Neural progenitor cell (in vitro differentiated cells): ENCODE data around the gene NEO1. TPM values are rescaled to one million over a fixed set of nuclear protein-coding genes. Genes with fewer than 3 reads are reported as not detected.

Experiments
- DNase-seq: peaks from one replicate; pipeline ENCODE4 v3.0.0-alpha.2; 2016; ENCODE audit warnings: low spot score
- H2AFZ ChIP-seq: fragments of 200-600 bp; sonication (generic); replicated peaks from 2 replicates; pipeline ENCODE4 v1.6.1; 2016; ENCODE audit warnings: antibody characterized with exemption
- H3F3A ChIP-seq: fragments of 200-600 bp; sonication (generic); 2 replicates; pipeline ENCODE4 v1.6.1; 2016; ENCODE audit warnings: antibody characterized with exemption, low read depth
- H3K27ac ChIP-seq: fragments of 200-600 bp; sonication (generic); 2 replicates; pipeline ENCODE4 v1.5.1; 2016; ENCODE audit warnings: mild to moderate bottlenecking
- H3K27me3 ChIP-seq: fragments of 200-600 bp; sonication (generic); 2 replicates; pipeline ENCODE4 v1.6.1; 2016; ENCODE audit warnings: mild to moderate bottlenecking, moderate library complexity
- H3K36me3 ChIP-seq: fragments of 200-600 bp; sonication (generic); 2 replicates; pipeline ENCODE4 v1.5.1; 2016
- H3K4me1 ChIP-seq: fragments of 200-600 bp; sonication (generic); 2 replicates; pipeline ENCODE4 v1.6.1; 2016; ENCODE audit warnings: mixed run types
- H3K4me2 ChIP-seq: fragments of 200-600 bp; sonication (generic); 2 replicates; pipeline ENCODE4 v1.6.1; 2016
- H3K4me3 ChIP-seq: fragments of 200-600 bp; sonication (generic); 2 replicates; pipeline ENCODE4 v1.5.1; 2016
- H3K79me2 ChIP-seq: fragments of 200-600 bp; sonication (generic); 2 replicates; pipeline ENCODE4 v1.6.1; 2016; ENCODE audit warnings: low read depth
- H3K9ac ChIP-seq: fragments of 200-600 bp; sonication (generic); 2 replicates; pipeline ENCODE4 v1.6.1; 2016
- H3K9me3 ChIP-seq: fragments of 200-600 bp; sonication (generic); 2 replicates; pipeline ENCODE4 v1.5.1; 2016; ENCODE audit warnings: low read depth
- H4K20me1 ChIP-seq: fragments of 200-600 bp; sonication (generic); 2 replicates; pipeline ENCODE4 v1.6.1; 2016; ENCODE audit warnings: low read depth
- H3K27ac Mint-ChIP-seq: 3 replicates; pipeline ENCODE4 v1.8.0; 2021; ENCODE audit warnings: mixed read lengths
- H3K27me3 Mint-ChIP-seq: 2 replicates; pipeline ENCODE4 v1.8.0; 2022; ENCODE audit warnings: low read depth, mild to moderate bottlenecking, inconsistent platforms, moderate library complexity, mixed read lengths; ENCODE audit not compliant: insufficient read depth
- H3K36me3 Mint-ChIP-seq: 3 replicates; pipeline ENCODE4 v1.8.0; 2021; ENCODE audit warnings: mixed read lengths
- H3K4me1 Mint-ChIP-seq: 3 replicates; pipeline ENCODE4 v1.8.0; 2021; ENCODE audit warnings: mixed read lengths
- H3K4me3 Mint-ChIP-seq: 3 replicates; pipeline ENCODE4 v1.8.0; 2021; ENCODE audit warnings: mild to moderate bottlenecking, moderate library complexity, mixed read lengths
- H3K9me3 Mint-ChIP-seq: 3 replicates; pipeline ENCODE4 v1.8.0; 2020; ENCODE audit warnings: mixed read lengths
- CTCF ChIP-seq: fragments of 200-600 bp; sonication (generic); IDR thresholded peaks from 2 replicates; pipeline ENCODE4 v1.5.1; 2017; ENCODE audit warnings: antibody characterized with exemption, mild to moderate bottlenecking
- EZH2 ChIP-seq: fragments of 200-600 bp; sonication (generic); IDR thresholded peaks from 2 replicates; pipeline ENCODE4 v1.6.1; 2017; ENCODE audit warnings: antibody characterized with exemption, mild to moderate bottlenecking, moderate library complexity
- EZH2phosphoT487 ChIP-seq: fragments of 200-600 bp; sonication (generic); IDR thresholded peaks from 2 replicates; pipeline ENCODE4 v1.6.1; 2017; ENCODE audit warnings: antibody characterized with exemption
- total RNA-seq: library from RNA; depleted of rRNA; stranded (reverse); fragments of >200 nt; gene quantifications from 2 replicates; pipeline ENCODE4 v1.2.3, GENCODE V29; 2015; ENCODE audit warnings: low replicate concordance

Gene NEO1
- total RNA-seq, 1 donor from 2014 or later, result 77.9 TPM

DNA sequence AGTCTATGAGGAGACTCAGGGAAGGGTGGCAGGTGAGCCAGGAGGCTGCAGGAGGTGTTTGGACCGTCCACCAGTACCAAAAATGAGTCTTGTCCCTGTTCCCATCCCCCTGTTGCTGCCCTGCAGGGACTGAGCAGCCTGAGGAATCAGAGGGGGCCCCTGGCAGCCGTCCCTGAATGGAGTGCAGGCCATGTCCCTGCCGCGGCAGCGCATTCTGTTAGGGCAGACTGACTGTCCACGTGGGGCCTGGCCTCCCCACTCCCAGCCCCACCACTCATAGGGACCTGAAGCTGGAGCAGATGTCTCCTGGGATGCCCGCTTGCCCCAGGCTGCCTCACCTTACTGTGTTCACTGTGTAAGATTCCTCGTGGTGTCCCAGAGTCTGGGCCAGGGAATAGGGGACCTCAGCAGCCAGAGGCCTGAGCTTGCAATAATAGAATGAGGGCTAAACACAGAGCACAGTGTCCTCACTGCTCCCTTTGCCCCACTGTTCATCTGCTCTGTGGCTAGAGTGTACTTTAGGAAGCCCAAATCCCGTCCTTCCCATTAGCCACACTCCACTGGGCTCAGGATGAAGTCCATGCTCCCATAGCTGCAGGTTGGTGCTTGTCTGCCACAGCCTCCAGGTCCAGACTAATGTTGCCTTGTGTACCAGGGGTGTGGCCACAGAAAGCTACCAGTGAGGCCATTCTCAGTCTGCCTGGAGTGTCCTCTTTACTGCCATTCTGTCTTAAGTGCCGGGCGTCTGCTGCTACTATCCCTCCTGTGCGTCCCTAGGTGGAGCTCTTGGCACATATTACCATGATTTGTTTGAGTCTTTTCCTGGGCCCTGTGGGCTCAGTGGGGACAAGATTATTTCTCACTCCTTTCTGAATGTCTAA is 253.3 kb downstream of the NEO1 start:
- Histone ChIP-seq H3K4me1 (no peaks in the 10 kb centered on the region), H2AFZ (no peak overlapping the region), H3K9me3 (no peaks in the 10 kb centered on the region), H3K79me2 (no peaks in the 10 kb centered on the region), H4K20me1 (no peaks in the 10 kb centered on the region), H3K27ac (no peak overlapping the region), H3F3A (peaks cover 4% of the 10 kb centered on the region), H3K4me2 (no peak overlapping the region), H3K27me3 (no peaks in the 10 kb centered on the region), H3K36me3 (no peaks in the 10 kb centered on the region), H3K4me3 (no peak overlapping the region), H3K9ac (no peak overlapping the region)
- Mint-ChIP-seq H3K27me3 (peaks cover 2% of the 10 kb centered on the region), H3K4me3 (no peak overlapping the region), H3K36me3 (peaks cover 25% of the 10 kb centered on the region), H3K27ac (peak overlapping the region; percentile 81), H3K4me1 (peaks cover 6% of the 10 kb centered on the region), H3K9me3 (no peaks in the 10 kb centered on the region)
- TF ChIP-seq CTCF (peak; percentile 87), EZH2phosphoT487 (no peak)
- peak; percentile 83 for DNase-seq

GRCh38 chr15:73308305-73308704 is 256.0 kb downstream of the NEO1 start:
- H3F3A ChIP-seq, result peaks cover 4% of the 10 kb centered on the region
- no peak overlapping the region for H2AFZ ChIP-seq
- H3K4me1 ChIP-seq, result no peaks in the 10 kb centered on the region
- Mint-ChIP-seq H3K4me1 (peaks cover 6% of the 10 kb centered on the region), H3K27me3 (peaks cover 2% of the 10 kb centered on the region), H3K27ac (no peak overlapping the region), H3K36me3 (peaks cover 14% of the 10 kb centered on the region), H3K4me3 (no peak overlapping the region), H3K9me3 (no peaks in the 10 kb centered on the region)
- no peak overlapping the region for H3K9ac ChIP-seq
- H3K27ac ChIP-seq, result no peak overlapping the region
- H3K27me3 ChIP-seq, result no peaks in the 10 kb centered on the region
- no peak for DNase-seq
- H3K4me2 ChIP-seq, result no peak overlapping the region
- no peak overlapping the region for H3K4me3 ChIP-seq
- no peaks in the 10 kb centered on the region for H3K36me3 ChIP-seq
- no peaks in the 10 kb centered on the region for H3K9me3 ChIP-seq
- no peak for TF ChIP-seq CTCF
- TF ChIP-seq EZH2, result no peak
- no peak for TF ChIP-seq EZH2phosphoT487
- H3K79me2 ChIP-seq, result no peaks in the 10 kb centered on the region
- no peaks in the 10 kb centered on the region for H4K20me1 ChIP-seq

- no peaks in the 10 kb centered on the region for H3K36me3 ChIP-seq
- Mint-ChIP-seq H3K27ac (no peak overlapping the region), H3K9me3 (no peaks in the 10 kb centered on the region), H3K27me3 (peaks cover 3% of the 10 kb centered on the region), H3K4me1 (peaks cover 14% of the 10 kb centered on the region), H3K4me3 (no peak overlapping the region), H3K36me3 (peaks cover 2% of the 10 kb centered on the region)
- H2AFZ ChIP-seq, result no peak overlapping the region
- no peaks in the 10 kb centered on the region for H3K9me3 ChIP-seq
- H3K27ac ChIP-seq, result no peak overlapping the region
- peaks cover 4% of the 10 kb centered on the region for H3K4me1 ChIP-seq
- H3K79me2 ChIP-seq, result no peaks in the 10 kb centered on the region
- no peak overlapping the region for H3K4me3 ChIP-seq
- H3F3A ChIP-seq, result peaks cover 10% of the 10 kb centered on the region
- TF ChIP-seq EZH2phosphoT487 (no peak), CTCF (no peak), EZH2 (no peak)
- no peak overlapping the region for H3K4me2 ChIP-seq
- no peaks in the 10 kb centered on the region for H4K20me1 ChIP-seq
- H3K27me3 ChIP-seq, result no peaks in the 10 kb centered on the region
- no peak for DNase-seq
- no peak overlapping the region for H3K9ac ChIP-seq
Observed at GRCh38 chr15:73313861-73314260, 261.6 kb downstream of the NEO1 start.
